Measurements from ENCODE around the gene EIF2S2.
"Not testable (repeated sequence)": the region's sequence is repeated elsewhere in the genome, so short reads cannot be mapped to it uniquely, and the experiment has no call there.

The EIF2S2 gene

GRCh38 chr20:34111702-34112599 is at the start of gene EIF2S2:
Gene EIF2S2, minus strand, starts transcription at chr20:34112243. Its CDS starts 133 bp downstream, at chr20:34112110.
- peak; percentile 84 to 92 for DNase-seq (ENCODE audit: low read depth in 2 of 2)

GRCh38 chr20:34157697-34158096 is 45.7 kb upstream of the EIF2S2 start:
- DNase-seq (ENCODE audit: low read depth in 2 of 2) = not testable (repeated sequence)

- DNase-seq (ENCODE audit: low read depth in 2 of 2) = no peak
These were observed 43.8 kb upstream of the EIF2S2 start for GRCh38 chr20:34155836-34156235.

GRCh38 chr20:34153169-34153568 is 41.1 kb upstream of the EIF2S2 start:
- DNase-seq (ENCODE audit: low read depth in 2 of 2) = not testable (repeated sequence)

- not testable (repeated sequence) for DNase-seq (ENCODE audit: low read depth in 2 of 2)
These were observed 40.0 kb upstream of the EIF2S2 start for GRCh38 chr20:34152073-34152472.

- DNase-seq (ENCODE audit: low read depth in 2 of 2) = no peak
These were observed 38.4 kb upstream of the EIF2S2 start for GRCh38 chr20:34150306-34151000.

- no peak for DNase-seq (ENCODE audit: low read depth in 2 of 2)
These were observed 33.3 kb upstream of the EIF2S2 start for GRCh38 chr20:34145280-34145819.

GRCh38 chr20:34143951-34144350 is 31.9 kb upstream of the EIF2S2 start:
- DNase-seq (ENCODE audit: low read depth in 2 of 2) = no peak

- DNase-seq (ENCODE audit: low read depth in 2 of 2) = no peak
These were observed 30.1 kb upstream of the EIF2S2 start for GRCh38 chr20:34142121-34142520.

- DNase-seq (ENCODE audit: low read depth in 2 of 2) = no peak
These were observed 29.2 kb upstream of the EIF2S2 start for GRCh38 chr20:34141293-34141692.

- not testable (repeated sequence) for DNase-seq (ENCODE audit: low read depth in 2 of 2)
These were observed 23.7 kb upstream of the EIF2S2 start for GRCh38 chr20:34135525-34136275.

GRCh38 chr20:34133365-34133860 is 21.4 kb upstream of the EIF2S2 start:
- not testable (repeated sequence) for DNase-seq (ENCODE audit: low read depth in 2 of 2)

- not testable (repeated sequence) for DNase-seq (ENCODE audit: low read depth in 2 of 2)
These were observed 20.9 kb upstream of the EIF2S2 start for GRCh38 chr20:34132943-34133342.

GRCh38 chr20:34132491-34132890 is 20.4 kb upstream of the EIF2S2 start:
- DNase-seq (ENCODE audit: low read depth in 2 of 2) = not testable (repeated sequence)

- DNase-seq (ENCODE audit: low read depth in 2 of 2) = no peak
These were observed 19.4 kb upstream of the EIF2S2 start for GRCh38 chr20:34131491-34131890.

- peak; percentile 7 to 12 for DNase-seq (ENCODE audit: low read depth in 2 of 2)
These were observed 17.6 kb upstream of the EIF2S2 start for GRCh38 chr20:34129518-34130162.

- DNase-seq (ENCODE audit: low read depth in 2 of 2) = no peak
These were observed 15.7 kb upstream of the EIF2S2 start for GRCh38 chr20:34127792-34128191.

- no peak for DNase-seq (ENCODE audit: low read depth in 2 of 2)
These were observed 12.6 kb upstream of the EIF2S2 start for GRCh38 chr20:34124469-34125249.

GRCh38 chr20:34123309-34123708 is 11.3 kb upstream of the EIF2S2 start:
- DNase-seq (ENCODE audit: low read depth in 2 of 2) = no peak

- DNase-seq (ENCODE audit: low read depth in 2 of 2) = no peak
These were observed 10.4 kb upstream of the EIF2S2 start for GRCh38 chr20:34122274-34122980.
